KMS-11 (cell line): Measurements from ENCODE around the gene TIMM17A.
"Not testable (repeated sequence)": the region's sequence is repeated elsewhere in the genome, so short reads cannot be mapped to it uniquely, and the experiment has no call there.

Experiments
- H2AFZ ChIP-seq: fragments of 200-600 bp; sonication (generic); 2 replicates; pipeline ENCODE4 v1.6.1; 2016; ENCODE audit warnings: antibody characterized with exemption, mixed run types, low read depth
- H3K27ac ChIP-seq: fragments of 200-600 bp; sonication (generic); 2 replicates; pipeline ENCODE4 v1.6.1; 2016; ENCODE audit warnings: mild to moderate bottlenecking, mixed run types
- H3K27me3 ChIP-seq: fragments of 200-600 bp; sonication (generic); 2 replicates; pipeline ENCODE4 v1.6.1; 2017; ENCODE audit warnings: mild to moderate bottlenecking, low read depth, mixed run types, moderate library complexity; ENCODE audit not compliant: insufficient read depth
- H3K36me3 ChIP-seq: fragments of 200-600 bp; sonication (generic); 2 replicates; pipeline ENCODE4 v1.6.1; 2017; ENCODE audit warnings: mild to moderate bottlenecking, mixed run types; ENCODE audit not compliant: insufficient read depth
- H3K4me1 ChIP-seq: fragments of 200-600 bp; sonication (generic); 2 replicates; pipeline ENCODE4 v1.6.1; 2016; ENCODE audit warnings: mild to moderate bottlenecking, low read depth, mixed run types; ENCODE audit not compliant: poor library complexity, severe bottlenecking
- H3K4me2 ChIP-seq: fragments of 200-600 bp; sonication (generic); 2 replicates; pipeline ENCODE4 v1.7.0; 2016; ENCODE audit warnings: mild to moderate bottlenecking, mixed run types
- H3K4me3 ChIP-seq: fragments of 200-600 bp; sonication (generic); IDR thresholded peaks from 2 replicates; pipeline ENCODE4 v1.6.1; 2017; ENCODE audit warnings: low read depth, low read length, mixed read lengths; ENCODE audit not compliant: insufficient read depth
- H3K79me2 ChIP-seq: fragments of 200-600 bp; sonication (generic); 2 replicates; pipeline ENCODE4 v1.6.1; 2016; ENCODE audit warnings: low read depth, mixed run types; ENCODE audit not compliant: insufficient read depth
- H3K9ac ChIP-seq: fragments of 200-600 bp; sonication (generic); 2 replicates; pipeline ENCODE4 v1.6.1; 2016; ENCODE audit warnings: mild to moderate bottlenecking, mixed run types
- H4K20me1 ChIP-seq: fragments of 200-600 bp; sonication (generic); 2 replicates; pipeline ENCODE4 v1.6.1; 2016; ENCODE audit warnings: mild to moderate bottlenecking, mixed run types; ENCODE audit not compliant: insufficient read depth
- CTCF ChIP-seq: fragments of 200-600 bp; sonication (generic); conservative IDR thresholded peaks from 2 replicates; pipeline ENCODE4 v1.6.1; 2017; ENCODE audit warnings: low read depth, mild to moderate bottlenecking, antibody characterized with exemption, low read length, moderate library complexity, mixed read lengths

Gene TIMM17A

GRCh38 chr1:201937624-201938213 is 17.6 kb upstream of the TIMM17A start:
- H3K4me3 ChIP-seq = no peak overlapping the region
- no peak overlapping the region for H3K27ac ChIP-seq
- no peak overlapping the region for H3K9ac ChIP-seq
- H3K4me1 ChIP-seq = no peaks in the 10 kb centered on the region
- no peaks in the 10 kb centered on the region for H3K27me3 ChIP-seq
- H2AFZ ChIP-seq = no peak overlapping the region
- no peaks in the 10 kb centered on the region for H4K20me1 ChIP-seq
- no peak overlapping the region for H3K4me2 ChIP-seq
- no peak for TF ChIP-seq CTCF
- no peaks in the 10 kb centered on the region for H3K79me2 ChIP-seq
- H3K36me3 ChIP-seq = no peaks in the 10 kb centered on the region

GRCh38 chr1:201938440-201939035 is 16.8 kb upstream of the TIMM17A start:
- H3K27me3 ChIP-seq = no peaks in the 10 kb centered on the region
- H3K4me2 ChIP-seq = no peak overlapping the region
- no peak for TF ChIP-seq CTCF
- H3K79me2 ChIP-seq = no peaks in the 10 kb centered on the region
- no peak overlapping the region for H2AFZ ChIP-seq
- H3K4me1 ChIP-seq = no peaks in the 10 kb centered on the region
- no peak overlapping the region for H3K9ac ChIP-seq
- H3K4me3 ChIP-seq = no peak overlapping the region
- no peaks in the 10 kb centered on the region for H3K36me3 ChIP-seq
- no peaks in the 10 kb centered on the region for H4K20me1 ChIP-seq
- H3K27ac ChIP-seq = no peak overlapping the region

GRCh38 chr1:201939148-201939547 is 16.2 kb upstream of the TIMM17A start:
- Histone ChIP-seq H3K4me2 (no peak overlapping the region), H3K4me1 (no peaks in the 10 kb centered on the region), H2AFZ (no peak overlapping the region), H3K9ac (no peak overlapping the region), H4K20me1 (no peaks in the 10 kb centered on the region), H3K27ac (no peak overlapping the region), H3K79me2 (no peaks in the 10 kb centered on the region), H3K36me3 (no peaks in the 10 kb centered on the region), H3K27me3 (no peaks in the 10 kb centered on the region), H3K4me3 (no peak overlapping the region)
- TF ChIP-seq CTCF = no peak

- Histone ChIP-seq H3K9ac (no peak overlapping the region), H4K20me1 (no peaks in the 10 kb centered on the region), H3K4me3 (no peak overlapping the region), H3K4me2 (no peak overlapping the region), H3K27me3 (no peaks in the 10 kb centered on the region), H3K79me2 (no peaks in the 10 kb centered on the region), H2AFZ (no peak overlapping the region), H3K4me1 (no peaks in the 10 kb centered on the region), H3K27ac (no peak overlapping the region), H3K36me3 (no peaks in the 10 kb centered on the region)
- no peak for TF ChIP-seq CTCF
These were observed 15.7 kb upstream of the TIMM17A start for GRCh38 chr1:201939574-201939973.

GRCh38 chr1:201940316-201940715 is 15.0 kb upstream of the TIMM17A start:
- H3K27ac ChIP-seq, H3K4me3 ChIP-seq, H2AFZ ChIP-seq, H4K20me1 ChIP-seq, H3K36me3 ChIP-seq, H3K79me2 ChIP-seq, H3K4me1 ChIP-seq, H3K9ac ChIP-seq, H3K4me2 ChIP-seq, H3K27me3 ChIP-seq: not testable (repeated sequence)
